HFF-Myc (cell line): ENCODE results near the gene DCAF11.

Source experiments
- DNase-seq: peaks from one replicate; pipeline ENCODE4 v3.0.0-alpha.2; 2011; ENCODE audit warnings: low read depth; ENCODE audit errors: extremely low read depth
- H3K4me3 ChIP-seq: replicated peaks from 2 replicates; pipeline ENCODE4 v1.5.1; 2011; ENCODE audit warnings: low read depth, mild to moderate bottlenecking, control low read depth, low read length
- TF ChIP-seq, protein P1 (sequence below): IDR thresholded peaks from 2 replicates; pipeline ENCODE4 v1.5.1; 2012; ENCODE audit warnings: mild to moderate bottlenecking, low read depth, low read length, control low read depth; ENCODE audit errors: missing control alignments

Gene DCAF11

DNA sequence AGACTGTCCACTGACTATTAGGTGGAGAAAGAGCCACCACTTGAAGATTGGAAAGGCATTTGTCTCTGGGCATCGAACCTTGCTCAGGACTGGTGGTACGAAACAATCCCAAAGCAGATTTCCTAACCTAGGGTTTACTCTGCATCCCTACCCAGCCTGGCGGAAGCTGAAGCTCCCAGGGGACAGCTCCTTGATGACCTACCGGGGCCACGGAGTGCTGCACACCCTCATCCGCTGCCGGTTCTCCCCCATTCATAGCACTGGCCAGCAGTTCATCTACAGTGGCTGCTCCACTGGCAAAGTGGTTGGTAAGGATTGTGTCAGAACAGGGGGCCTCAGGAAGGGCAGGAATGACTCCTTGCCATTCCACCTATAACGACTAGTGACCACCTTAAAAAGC, 6.6 kb downstream of the DCAF11 start:
- TF ChIP-seq, protein P1, sequence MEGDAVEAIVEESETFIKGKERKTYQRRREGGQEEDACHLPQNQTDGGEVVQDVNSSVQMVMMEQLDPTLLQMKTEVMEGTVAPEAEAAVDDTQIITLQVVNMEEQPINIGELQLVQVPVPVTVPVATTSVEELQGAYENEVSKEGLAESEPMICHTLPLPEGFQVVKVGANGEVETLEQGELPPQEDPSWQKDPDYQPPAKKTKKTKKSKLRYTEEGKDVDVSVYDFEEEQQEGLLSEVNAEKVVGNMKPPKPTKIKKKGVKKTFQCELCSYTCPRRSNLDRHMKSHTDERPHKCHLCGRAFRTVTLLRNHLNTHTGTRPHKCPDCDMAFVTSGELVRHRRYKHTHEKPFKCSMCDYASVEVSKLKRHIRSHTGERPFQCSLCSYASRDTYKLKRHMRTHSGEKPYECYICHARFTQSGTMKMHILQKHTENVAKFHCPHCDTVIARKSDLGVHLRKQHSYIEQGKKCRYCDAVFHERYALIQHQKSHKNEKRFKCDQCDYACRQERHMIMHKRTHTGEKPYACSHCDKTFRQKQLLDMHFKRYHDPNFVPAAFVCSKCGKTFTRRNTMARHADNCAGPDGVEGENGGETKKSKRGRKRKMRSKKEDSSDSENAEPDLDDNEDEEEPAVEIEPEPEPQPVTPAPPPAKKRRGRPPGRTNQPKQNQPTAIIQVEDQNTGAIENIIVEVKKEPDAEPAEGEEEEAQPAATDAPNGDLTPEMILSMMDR, result no peak
- DNase-seq, result no peak
- no peak overlapping the region for H3K4me3 ChIP-seq

DNA sequence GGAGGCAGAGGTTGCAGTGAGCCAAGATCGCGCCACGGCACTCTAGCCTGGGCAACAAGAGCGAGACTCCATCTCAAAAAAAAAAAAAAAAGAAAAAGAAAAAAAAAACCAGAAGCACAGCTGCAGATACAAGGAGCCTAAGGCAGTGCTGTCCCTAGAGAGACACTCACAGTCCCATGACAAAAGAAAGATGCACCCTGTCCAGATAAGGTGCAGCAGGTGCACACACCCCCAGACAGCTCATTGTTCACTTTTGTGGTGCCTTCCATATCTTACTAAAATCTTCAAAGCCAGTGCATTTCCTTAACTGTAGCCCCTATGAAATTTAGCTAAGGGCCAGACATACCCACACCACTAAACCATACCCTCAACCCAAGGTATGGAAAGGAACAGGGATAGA, 7.8 kb downstream of the DCAF11 start:
- no peak for DNase-seq
- H3K4me3 ChIP-seq, result no peak overlapping the region
- TF ChIP-seq, protein P1, result no peak

DNA sequence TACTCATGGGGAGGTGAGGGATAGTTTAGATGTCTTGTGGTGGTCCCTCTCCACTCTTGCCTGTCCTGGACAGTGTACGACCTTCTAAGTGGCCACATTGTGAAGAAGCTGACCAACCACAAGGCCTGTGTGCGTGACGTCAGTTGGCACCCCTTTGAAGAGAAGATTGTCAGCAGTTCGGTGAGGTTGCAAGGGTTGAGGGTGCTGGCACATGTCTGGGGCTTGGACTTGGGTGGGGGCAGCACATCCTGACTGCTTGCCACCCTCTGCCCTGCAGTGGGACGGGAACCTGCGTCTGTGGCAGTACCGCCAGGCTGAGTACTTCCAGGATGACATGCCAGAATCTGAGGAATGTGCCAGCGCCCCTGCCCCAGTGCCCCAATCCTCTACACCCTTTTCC, 8.3 kb downstream of the DCAF11 start:
- TF ChIP-seq, protein P1, result no peak
- no peak overlapping the region for H3K4me3 ChIP-seq
- no peak for DNase-seq

DNA sequence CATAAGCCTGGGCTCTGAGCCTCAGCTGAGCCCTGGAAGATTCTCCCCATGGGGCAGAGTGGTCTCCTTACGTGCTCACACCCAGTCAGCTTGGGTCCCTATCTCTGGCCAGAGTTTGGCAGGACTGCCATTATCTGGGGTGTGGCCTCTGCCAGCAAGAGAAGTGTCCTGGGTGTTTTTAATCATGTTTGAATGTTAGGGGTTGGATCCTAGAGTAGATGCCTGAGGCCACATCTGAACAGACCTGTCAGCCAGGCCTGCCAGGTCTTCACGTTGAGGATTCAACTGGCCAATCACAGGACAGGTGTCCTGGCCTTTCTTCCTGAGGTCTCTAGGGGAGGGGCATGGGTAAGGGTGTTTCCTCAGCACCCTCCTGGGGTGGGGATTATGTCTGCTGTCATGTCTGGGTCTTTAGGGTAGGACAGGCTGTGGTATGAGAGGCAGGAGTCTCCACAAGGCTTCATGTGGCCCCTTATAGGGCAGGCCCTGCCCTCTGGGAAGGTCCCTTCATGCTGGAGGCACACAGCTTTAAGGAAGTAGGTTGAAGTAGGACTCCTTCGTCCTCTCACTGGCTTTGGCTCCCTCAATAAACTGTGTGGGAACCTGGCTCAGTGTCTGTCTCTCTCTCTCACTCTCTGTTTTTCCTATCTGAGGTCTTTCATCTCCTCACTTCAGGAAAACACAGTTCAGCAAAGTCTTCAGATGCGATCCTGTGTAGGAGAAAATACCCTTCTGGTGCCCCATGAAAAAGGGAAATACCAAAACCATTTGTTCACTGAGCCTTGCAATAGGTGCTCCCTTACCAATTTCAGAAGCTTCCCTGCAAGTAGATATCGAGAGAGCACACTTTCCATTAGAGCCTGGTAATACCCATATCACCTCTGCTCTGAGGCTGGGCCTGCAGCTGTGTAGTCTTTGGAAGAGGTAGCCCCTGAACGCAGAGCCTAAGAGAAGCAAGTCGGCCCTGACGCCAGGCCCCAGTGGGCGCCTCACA, 9.1 kb downstream of the DCAF11 start:
- no peak overlapping the region for H3K4me3 ChIP-seq
- DNase-seq, result no peak
- TF ChIP-seq, protein P1, result no peak

DNA sequence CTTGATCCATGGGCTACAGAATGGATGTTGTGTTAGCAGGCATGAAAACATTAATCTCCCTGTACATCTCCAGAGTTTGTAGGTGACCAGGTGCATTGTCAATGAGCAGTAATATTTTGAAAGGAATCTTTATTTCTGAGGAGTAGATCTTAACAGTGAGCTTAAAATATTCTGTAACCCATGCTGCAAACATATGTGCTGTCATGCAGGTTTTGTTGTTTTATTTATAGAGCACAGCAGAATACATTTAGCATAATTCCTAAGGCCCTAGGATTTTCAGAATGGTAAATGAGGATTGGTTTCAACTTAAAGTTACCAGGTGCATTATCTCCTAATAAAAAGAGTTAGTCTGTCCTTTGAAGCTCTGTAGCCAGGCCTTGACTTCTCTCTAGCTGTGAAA, 12.4 kb downstream of the DCAF11 start:
- TF ChIP-seq, protein P1, result no peak
- no peak for DNase-seq
- H3K4me3 ChIP-seq, result no peak overlapping the region

DNA sequence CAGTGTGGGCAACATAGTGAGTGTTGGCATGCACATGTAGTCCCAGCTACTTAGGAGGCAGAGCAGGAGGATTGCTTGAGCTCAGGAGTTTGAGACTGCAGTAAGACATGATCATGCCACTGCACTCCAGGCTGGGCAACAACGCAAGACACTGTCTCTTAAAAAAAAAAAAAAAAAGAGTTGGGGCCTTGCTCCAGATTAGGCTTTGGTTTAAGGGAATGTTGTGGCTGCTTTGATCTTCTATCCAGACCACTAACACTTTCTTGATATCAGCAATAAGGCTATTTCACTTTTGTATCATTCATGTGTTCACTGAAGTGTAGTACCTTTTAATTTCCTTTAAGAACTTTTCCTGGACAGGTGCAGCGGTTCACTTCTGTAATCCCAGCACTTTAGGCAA, 13.1 kb downstream of the DCAF11 start:
- no peak overlapping the region for H3K4me3 ChIP-seq
- TF ChIP-seq, protein P1, result no peak
- DNase-seq, result no peak
